Neutrophil (primary cell): ENCODE results near the gene CDKAL1.

Experiments
- H3K27ac ChIP-seq: fragments of 200-600 bp; sonication (generic); 2 replicates; pipeline ENCODE4 v1.5.1; 2016; ENCODE audit warnings: mild to moderate bottlenecking, moderate library complexity
- H3K27me3 ChIP-seq: fragments of 200-600 bp; sonication (generic); 2 replicates; pipeline ENCODE4 v1.6.0; 2016; ENCODE audit warnings: mild to moderate bottlenecking
- H3K36me3 ChIP-seq: fragments of 200-600 bp; sonication (generic); 2 replicates; pipeline ENCODE4 v1.5.1; 2017
- H3K4me1 ChIP-seq, 2 experiments: fragments of 200-600 bp in 1 of 2; sonication (generic) in 1 of 2; 1 replicate in 1 of 2; 2 replicates in 1 of 2; pipeline versions ENCODE4 v1.5.1 to v1.6.1; 2013 to 2016; ENCODE audit warnings: low read depth in 1 of 2, low read length in 1 of 2, mild to moderate bottlenecking in 1 of 2, moderate library complexity in 1 of 2; ENCODE audit not compliant: control insufficient read depth in 1 of 2, insufficient read depth in 1 of 2
- H3K4me3 ChIP-seq, 2 experiments: fragments of 200-600 bp in 1 of 2; sonication (generic) in 1 of 2; 1 replicate in 1 of 2; 2 replicates in 1 of 2; pipeline ENCODE4 v1.5.1; 2013 to 2016; ENCODE audit warnings: low read depth in 1 of 2, low read length in 1 of 2, mild to moderate bottlenecking in 1 of 2, moderate library complexity in 1 of 2
- H3K9me3 ChIP-seq: fragments of 200-600 bp; sonication (generic); 2 replicates; pipeline ENCODE4 v1.5.1; 2016
- CTCF ChIP-seq: fragments of 200-600 bp; sonication (generic); IDR thresholded peaks from 2 replicates; pipeline ENCODE4 v1.5.1; 2016; ENCODE audit warnings: antibody characterized with exemption

The CDKAL1 gene

DNA sequence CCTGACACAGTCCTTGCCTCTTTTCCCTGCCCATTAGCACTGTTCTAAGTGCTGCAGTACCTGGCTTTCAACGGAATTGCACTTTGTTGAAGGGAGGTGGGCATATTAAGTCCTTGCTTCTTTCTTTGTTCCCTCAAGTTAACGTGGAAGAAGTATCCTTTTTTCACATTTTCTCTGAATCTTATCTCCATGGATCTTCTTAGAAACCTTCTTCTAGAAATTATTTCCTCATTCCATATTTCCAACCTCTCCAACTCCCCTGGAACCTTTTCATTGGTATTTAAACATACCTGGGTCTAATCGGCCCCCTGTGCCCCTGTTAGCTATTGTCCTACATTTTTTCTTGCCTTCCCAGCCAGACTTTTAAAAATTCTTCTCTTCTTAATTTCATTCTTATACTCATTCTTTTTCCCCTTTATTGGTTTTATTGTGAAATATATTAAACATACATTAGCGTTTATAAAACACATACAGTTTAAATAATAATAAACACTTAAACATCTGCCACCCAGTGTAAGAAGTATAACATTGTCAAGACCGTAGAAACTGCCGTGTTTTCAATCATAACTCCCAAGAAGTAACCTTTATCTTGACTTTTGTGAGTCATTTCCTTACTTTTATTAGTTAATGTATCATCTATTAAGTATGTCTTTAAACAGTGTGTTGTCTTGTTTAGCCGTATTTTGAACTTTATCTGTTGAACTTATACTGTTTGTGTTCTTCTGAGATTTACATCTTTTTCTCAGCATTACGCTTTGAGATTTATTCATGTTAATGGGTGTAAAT is 118.2 kb downstream of the CDKAL1 start:
- no peaks in the 10 kb centered on the region for H3K27me3 ChIP-seq

DNA sequence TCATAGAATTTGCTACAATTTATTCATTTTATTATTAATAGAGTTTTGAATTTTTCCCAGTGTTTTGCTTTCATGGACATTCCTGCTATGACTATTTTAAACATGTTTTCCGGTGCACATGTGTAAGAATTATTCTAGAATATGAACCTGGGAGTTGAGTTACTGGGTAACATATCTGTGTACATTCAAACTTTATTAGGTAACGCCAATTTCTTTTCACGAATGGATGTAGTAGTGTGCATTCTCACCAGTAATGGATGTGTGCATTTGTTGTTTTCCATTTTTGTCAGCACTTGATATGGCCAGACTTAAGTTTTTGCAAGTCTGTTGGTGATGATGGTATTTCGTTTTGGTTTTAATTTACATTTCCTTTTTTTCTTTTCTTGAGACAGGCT is 118.8 kb downstream of the CDKAL1 start:
- no peak for TF ChIP-seq CTCF
- no peak overlapping the region for H3K4me3 ChIP-seq
- peaks cover 3% of the 10 kb centered on the region for H3K36me3 ChIP-seq
- H3K27ac ChIP-seq: no peak overlapping the region
- no peaks in the 10 kb centered on the region for H3K9me3 ChIP-seq
- peaks cover 0 to 3% of the 10 kb centered on the region in 2 experiments for H3K4me1 ChIP-seq
- no peaks in the 10 kb centered on the region for H3K27me3 ChIP-seq

More for the DNA sequence above, 118.2 kb downstream of the CDKAL1 start:
- H3K36me3 ChIP-seq: peaks cover 3% of the 10 kb centered on the region
- no peak overlapping the region for H3K4me3 ChIP-seq
- no peaks in the 10 kb centered on the region for H3K9me3 ChIP-seq
- peaks cover 0 to 3% of the 10 kb centered on the region in 2 experiments for H3K4me1 ChIP-seq
- no peak for TF ChIP-seq CTCF
- H3K27ac ChIP-seq: no peak overlapping the region

DNA sequence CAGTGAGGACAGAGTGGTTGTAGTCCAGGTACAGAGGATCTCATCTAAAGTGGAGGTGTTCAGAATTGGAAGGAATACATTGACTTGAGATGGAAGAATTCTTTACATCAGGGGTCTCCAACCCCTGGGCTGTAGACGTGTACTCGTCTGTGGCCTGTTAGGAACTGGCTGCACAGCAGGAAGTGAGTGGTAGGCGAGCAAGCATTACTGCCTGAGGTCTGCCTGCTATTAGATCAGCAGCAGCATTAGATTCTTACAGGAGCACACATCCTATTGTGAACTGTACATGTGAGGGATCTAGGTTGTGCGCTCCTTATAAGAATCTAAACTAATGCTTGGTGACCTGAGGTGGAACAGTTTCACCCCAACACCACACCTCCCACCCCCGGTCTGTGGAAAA is 121.1 kb downstream of the CDKAL1 start:
- TF ChIP-seq CTCF: no peak
- peaks cover 2 to 10% of the 10 kb centered on the region in 2 experiments for H3K4me1 ChIP-seq
- no peak overlapping the region for H3K4me3 ChIP-seq
- no peaks in the 10 kb centered on the region for H3K27me3 ChIP-seq
- H3K9me3 ChIP-seq: no peaks in the 10 kb centered on the region
- H3K27ac ChIP-seq: no peak overlapping the region
- peaks cover 3% of the 10 kb centered on the region for H3K36me3 ChIP-seq

GRCh38 chr6:20657274-20657800 is 123.1 kb downstream of the CDKAL1 start:
- H3K27ac ChIP-seq: no peak overlapping the region
- TF ChIP-seq CTCF: no peak

DNA sequence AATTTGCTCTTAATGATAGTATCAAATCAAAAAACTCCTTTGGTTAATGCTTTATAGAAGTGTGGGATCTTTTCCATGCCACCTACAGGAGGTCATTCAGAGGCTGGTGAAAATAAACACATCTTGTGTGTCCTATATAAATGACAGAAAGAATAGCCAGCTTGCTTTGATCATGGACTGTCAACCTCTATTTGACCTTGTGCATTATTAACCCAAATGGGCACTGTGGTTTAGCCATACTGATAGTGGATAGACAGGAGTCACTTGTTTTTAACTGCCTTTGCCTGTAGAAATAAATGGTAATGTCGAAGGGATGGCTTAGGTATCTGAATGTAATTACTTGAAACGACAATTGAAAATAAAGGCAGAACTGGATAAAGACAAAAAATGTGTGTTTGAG is 123.8 kb downstream of the CDKAL1 start:
- Histone ChIP-seq H3K27me3 (no peaks in the 10 kb centered on the region), H3K4me1 (peaks cover 2 to 10% of the 10 kb centered on the region in 2 experiments), H3K9me3 (no peaks in the 10 kb centered on the region), H3K27ac (no peak overlapping the region), H3K36me3 (peaks cover 3% of the 10 kb centered on the region), H3K4me3 (no peak overlapping the region)
- no peak for TF ChIP-seq CTCF

More at GRCh38 chr6:20657274-20657800, 123.1 kb downstream of the CDKAL1 start:
- Histone ChIP-seq H3K27me3 (no peaks in the 10 kb centered on the region), H3K9me3 (no peaks in the 10 kb centered on the region), H3K4me3 (no peak overlapping the region), H3K4me1 (peaks cover 2 to 10% of the 10 kb centered on the region in 2 experiments), H3K36me3 (peaks cover 3% of the 10 kb centered on the region)
